Suprapubic skin (tissue), 4 donors: ENCODE results near the gene GJA3.

Experiments
- EP300 ChIP-seq: sonication (generic); formaldehyde crosslinking; IDR thresholded peaks from one replicate; pipeline ENCODE4 v1.6.1; 2017; ENCODE audit warnings: antibody characterized with exemption
- POLR2A ChIP-seq, 2 donors: fragments of 450-650 bp; IDR thresholded peaks; one replicate each; pipeline ENCODE4 v1.6.1; 2017; ENCODE audit warnings: antibody characterized with exemption in 2 of 2, mild to moderate bottlenecking in 2 of 2, moderate library complexity in 2 of 2
- POLR2AphosphoS5 ChIP-seq, 3 donors: sonication (generic); formaldehyde crosslinking; IDR thresholded peaks; one replicate each; pipeline ENCODE4 v1.6.1; 2017; ENCODE audit warnings: antibody characterized with exemption in 3 of 3
- TF ChIP-seq, protein P1 (sequence below), 2 donors: fragments of 200-600 bp in 1 of 2; fragments of 450-650 bp in 1 of 2; sonication (generic) in 1 of 2; IDR thresholded peaks; one replicate each; pipeline ENCODE4 v1.5.1; 2016 to 2019; ENCODE audit warnings: antibody characterized with exemption in 2 of 2, mild to moderate bottlenecking in 1 of 2, moderate library complexity in 1 of 2

DNA sequence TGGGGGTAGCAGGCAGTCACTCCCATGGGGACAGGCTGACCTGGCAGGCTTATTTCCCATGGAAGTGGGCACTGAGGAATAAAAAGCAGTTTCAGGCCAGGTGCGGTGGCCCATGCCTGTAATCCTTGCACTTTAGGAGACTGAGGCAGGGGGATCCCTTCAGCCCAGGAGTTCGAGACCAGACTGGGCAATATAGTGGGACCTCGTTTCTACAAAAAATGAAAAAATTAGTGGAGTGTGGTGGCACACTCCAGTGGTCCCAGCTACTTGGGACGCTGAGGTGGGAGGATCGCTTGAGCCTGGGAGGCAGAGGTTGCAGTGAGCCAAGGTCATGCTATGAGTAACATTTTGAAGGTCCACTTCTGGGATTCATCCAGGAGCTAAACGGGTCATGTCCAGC lies 25.9 kb upstream of the GJA3 start:
- TF ChIP-seq EP300 (no peak), POLR2A (IDR thresholded peaks at IDR 0.05) (no peak), POLR2AphosphoS5 (IDR thresholded peaks at IDR 0.05) (no peak)
- TF ChIP-seq, protein P1, sequence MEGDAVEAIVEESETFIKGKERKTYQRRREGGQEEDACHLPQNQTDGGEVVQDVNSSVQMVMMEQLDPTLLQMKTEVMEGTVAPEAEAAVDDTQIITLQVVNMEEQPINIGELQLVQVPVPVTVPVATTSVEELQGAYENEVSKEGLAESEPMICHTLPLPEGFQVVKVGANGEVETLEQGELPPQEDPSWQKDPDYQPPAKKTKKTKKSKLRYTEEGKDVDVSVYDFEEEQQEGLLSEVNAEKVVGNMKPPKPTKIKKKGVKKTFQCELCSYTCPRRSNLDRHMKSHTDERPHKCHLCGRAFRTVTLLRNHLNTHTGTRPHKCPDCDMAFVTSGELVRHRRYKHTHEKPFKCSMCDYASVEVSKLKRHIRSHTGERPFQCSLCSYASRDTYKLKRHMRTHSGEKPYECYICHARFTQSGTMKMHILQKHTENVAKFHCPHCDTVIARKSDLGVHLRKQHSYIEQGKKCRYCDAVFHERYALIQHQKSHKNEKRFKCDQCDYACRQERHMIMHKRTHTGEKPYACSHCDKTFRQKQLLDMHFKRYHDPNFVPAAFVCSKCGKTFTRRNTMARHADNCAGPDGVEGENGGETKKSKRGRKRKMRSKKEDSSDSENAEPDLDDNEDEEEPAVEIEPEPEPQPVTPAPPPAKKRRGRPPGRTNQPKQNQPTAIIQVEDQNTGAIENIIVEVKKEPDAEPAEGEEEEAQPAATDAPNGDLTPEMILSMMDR (IDR thresholded peaks at IDR 0.05): no peak
